ENCODE results near the gene LHPP.

LHPP gene

DNA sequence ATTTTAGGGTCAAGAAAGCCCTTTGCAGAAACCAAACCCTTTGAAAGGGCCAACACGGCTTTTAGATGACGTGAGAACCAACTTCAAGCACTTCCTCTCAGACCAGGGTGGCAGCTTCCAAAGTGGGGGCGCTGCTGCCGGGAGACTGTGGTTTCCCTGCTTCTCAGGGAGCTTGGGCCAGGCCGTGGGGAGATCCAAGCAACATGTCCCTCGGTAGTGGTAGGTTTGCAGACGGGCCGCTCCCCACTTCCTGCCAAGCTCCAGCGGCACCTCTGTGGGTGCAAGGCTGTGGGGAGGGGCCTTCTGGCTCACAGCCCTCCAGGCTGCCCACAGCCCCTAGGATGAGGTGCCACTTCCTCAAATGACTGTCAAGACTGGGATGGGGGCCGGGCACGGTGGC lies 150.1 kb downstream of the LHPP start:
- DNase-seq = no peak

DNA sequence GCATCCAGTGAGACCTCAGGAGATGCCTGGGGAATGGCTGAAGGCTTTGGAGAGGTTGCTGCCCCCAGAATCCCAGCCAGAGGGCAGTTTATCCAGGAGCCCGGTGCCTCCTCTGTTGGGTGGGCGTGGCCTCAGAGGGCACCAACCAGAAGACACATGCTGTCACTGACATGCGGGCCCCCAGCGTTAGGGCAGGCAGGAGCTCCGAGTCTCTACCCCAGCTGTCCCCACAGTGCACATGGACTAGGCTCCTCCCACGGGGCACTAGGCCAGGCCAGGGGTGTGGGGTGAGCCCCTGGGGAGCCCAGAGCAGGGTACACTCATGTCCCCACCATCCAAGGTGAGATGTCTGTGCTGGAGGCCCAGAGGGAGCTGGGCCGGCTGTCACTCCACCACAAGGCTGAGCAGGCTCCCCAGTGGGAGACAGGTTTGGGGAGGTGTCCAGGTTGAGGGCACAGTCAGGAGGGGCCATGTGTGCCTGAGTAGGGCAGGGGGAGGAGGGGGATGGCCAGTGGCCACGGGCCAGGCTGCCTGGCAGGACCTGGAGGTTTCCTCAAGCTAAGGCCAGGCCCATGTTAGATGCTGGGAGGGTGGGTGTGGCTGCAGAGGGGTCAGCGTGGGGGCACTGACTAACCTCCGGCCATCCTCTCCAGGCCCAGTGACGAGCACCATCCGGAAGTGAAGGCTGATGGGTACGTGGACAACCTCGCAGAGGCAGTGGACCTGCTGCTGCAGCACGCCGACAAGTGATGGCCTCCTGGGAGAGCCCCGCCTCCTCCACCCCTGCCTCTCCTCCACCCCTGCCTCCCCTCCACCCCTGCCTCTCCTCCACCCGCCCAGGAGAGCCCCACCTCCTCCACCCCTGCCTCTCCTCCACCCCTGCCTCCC lies 151.2 kb downstream of the LHPP start:
- DNase-seq = no peak

DNA sequence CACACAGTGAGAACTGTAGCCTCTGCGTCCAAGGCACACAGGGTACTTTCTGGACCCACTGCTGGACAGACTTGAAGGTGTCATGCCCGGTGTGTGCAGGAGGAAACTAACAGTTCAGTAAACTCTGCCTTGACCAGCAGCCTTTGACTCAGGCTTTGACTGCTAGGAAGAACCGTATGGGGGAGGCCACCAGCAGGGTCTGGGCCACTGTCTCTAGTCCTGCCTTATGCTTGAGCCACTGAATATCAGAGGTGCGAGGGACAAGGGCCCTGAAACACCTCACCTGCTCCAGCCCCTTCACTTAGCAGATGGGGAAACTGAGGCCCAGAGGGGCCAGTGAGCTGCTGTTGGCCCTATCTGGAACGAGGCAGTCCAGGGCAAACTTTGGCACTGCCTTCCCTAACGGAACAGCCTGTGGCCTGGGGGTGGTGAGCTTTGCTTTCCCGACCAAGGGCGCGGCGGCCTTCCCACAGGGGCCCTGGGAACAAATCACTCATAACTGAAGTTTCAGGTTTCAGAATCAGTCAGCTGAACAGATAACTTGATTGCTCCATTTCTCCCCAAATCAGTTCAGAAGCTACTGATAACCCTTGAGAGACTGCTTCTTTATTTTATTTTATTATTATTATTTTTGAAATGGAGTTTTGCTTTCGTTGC lies 152.5 kb downstream of the LHPP start:
- no peak for DNase-seq

DNA sequence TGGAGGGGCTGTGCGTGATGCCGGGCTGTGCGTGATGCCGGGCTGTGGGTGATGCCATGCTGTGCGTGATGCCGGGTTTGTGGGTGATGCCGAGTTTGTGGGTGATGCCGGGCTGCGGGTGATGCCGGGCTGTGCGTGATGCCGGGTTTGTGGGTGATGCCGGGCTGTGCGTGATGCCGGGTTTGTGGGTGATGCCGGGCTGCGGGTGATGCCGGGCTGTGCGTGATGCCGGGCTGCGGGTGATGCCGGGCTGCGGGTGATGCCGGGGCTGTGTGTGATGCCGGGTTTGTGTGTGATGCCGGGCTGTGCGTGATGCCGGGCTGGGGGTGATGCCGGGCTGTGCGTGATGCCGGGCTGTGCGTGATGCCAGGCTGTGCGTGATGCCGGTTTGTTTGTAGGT lies 153.6 kb downstream of the LHPP start:
- DNase-seq = no peak

DNA sequence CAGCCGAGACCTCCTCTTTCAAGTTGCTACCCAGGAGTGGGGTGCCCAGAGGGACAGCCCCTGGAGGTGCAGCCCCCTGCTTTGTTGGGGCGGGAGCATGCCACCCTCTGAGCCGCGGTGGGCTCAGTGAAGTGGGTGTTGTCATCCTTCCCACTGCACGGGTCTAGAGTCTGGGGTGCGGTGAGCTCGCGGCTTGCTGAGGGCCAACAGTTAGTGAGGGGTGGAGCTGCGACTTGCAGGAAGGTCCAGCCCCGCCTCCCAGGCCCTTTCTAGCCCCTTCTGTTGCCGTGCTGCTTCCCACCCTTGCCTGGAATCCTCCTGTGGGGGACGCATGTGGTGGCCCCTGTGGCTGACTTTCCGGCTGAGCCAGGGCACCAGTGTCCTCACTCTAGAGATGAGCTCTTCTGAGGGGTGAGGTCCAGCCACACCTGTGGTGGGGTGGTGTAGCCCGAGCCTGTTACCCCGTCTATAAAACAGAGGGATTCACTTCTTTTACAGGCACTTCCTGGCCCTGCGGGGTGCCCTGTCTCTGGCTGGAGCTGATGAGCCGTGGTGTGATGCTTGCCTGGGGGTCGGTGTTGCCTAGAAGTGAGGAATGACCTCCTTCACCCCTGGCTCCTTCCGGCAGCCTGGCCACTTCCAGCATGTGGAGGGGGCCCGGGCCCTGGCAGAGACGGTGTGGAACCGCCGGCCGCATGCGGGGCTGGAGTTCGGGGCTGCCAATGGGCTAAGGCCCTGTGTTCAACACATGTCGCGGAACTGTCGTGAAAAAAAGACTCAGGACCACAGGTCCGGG lies 154.6 kb downstream of the LHPP start:
- no peak for DNase-seq

DNA sequence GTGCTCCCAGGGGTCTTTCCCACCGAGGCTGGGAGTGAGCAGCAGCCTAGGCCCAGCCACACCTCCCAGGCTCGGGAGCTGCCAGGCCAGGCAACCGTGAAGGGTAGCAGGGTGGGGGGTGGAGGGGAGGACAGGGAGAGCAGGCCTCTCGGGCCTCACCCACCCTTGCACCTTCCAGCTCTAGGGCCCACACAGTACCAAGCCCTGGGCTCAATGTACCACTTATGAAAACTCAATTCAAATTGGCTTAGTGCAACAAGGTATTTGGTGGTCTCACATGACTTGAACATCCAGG lies 155.2 kb downstream of the LHPP start:
- DNase-seq = no peak

DNA sequence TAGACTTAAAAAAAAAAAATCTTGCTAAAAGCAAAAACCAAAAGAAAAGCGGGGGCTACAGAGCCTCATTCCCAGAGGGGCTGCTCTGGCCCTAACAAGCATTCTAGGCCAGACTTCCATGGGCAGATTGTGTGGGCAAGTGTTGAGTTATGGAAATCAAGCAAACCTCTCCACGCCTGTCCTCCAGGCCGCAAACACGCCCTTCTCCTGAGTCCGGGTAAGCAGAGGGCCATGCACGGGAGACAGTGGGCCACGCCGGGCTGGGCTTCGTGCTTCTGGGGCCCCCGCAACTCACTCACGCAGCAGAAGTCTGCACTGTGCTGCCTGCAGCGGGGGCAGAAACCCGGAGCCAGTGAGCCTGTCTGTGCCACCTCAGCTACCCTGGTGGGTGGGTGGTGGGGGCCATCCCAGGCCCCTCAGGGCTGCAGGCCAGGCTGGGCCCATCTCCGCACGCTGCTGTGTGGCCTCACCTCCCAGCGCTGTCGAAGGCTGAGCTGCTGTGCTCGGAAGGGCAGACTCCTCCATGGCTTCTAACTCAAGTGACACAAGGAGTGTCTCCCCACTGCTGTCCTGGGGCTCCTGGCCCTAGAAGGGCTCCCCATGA lies 156.9 kb downstream of the LHPP start:
- DNase-seq = no peak

DNA sequence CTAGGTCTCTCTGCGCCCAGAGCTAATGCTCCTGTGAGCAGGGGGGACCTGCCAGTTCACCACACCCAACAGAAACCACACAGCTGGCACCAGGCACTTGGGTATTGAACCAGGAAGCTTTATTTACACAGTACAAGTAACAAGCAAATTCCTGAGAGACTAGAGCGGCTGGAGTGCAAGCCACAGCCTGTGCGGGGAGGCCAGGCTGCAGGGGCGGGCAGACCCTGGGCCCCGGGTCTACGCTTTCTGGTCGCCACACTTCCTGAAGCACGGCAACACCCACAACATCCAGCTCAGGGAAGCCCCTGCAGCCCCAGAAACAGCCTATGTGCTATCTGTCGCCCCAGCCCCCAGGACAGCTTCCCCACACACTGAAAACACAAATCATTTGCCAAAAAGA lies 157.6 kb downstream of the LHPP start:
- no peak for DNase-seq

DNA sequence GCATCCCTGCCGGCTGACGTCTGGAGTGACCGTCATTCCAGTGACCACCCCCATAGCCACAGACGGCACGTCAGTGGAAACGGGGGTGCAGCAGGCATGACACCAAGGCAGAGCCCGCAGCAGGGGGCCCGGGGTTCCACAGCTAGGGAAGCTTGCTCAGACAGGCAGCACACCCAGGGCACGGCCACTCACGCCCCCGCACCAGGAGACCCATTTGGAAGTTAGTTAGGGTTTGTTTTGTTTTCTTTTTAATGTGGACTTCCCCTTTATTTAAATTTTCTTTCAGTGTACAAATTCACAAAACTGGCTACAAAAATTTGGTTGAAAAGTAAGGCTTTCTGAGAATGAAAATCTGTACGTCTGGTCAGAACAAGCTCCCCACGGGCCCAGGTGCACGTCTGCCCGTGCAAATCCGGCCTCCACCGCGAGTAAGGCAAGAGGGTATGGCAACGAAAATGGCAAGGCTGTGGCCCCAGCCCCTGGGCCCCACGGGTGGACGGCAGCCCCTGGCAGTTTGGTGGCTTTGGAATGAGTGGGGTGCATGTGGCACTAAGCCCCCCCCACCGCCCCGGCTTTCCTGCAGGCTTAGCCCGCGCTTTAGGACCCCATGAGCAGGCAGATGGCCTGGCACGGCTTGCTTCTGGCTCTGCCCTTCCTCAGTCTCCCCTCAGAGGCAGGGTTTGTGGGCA lies 158.3 kb downstream of the LHPP start:
- DNase-seq = no peak

DNA sequence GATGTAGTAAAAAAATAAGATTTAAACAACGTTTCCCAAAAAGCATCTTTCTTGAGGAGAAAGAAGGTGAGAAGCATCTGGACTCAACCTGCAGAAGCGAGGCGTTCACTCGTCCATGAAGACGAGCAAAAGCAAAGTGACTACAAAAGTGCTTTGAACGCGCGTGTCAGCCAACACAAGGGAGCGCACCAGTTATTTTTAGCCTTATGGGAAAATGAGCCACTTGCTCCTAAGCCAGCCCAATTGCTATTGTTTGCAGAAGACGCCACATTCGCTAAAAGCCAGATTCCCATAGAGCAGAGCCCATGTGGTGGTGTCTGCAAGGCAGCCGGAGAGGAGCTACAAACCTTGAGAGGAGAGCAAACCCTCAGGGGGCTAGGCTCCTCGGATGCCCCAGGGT lies 160.0 kb downstream of the LHPP start:
- no peak for DNase-seq

DNA sequence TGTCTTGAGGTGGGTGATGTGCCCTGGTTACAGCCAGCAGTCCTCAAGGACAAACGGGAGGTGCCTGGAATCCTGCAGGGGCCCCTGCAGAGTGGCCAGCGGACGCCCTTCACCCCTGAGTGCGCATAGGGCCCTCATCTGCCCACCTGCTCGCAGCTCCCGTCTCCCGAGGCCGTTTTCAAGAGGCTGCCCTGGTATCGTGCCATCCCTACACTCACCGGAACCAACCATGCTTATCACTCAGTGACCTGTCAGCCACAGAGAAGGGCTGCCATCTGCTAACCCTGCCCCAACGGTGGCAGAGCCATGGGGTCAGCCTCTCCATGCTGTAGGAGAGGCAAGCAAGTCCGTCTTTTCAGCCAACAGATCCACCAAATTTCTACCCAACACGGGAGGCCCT lies 160.5 kb downstream of the LHPP start:
- no peak for DNase-seq

DNA sequence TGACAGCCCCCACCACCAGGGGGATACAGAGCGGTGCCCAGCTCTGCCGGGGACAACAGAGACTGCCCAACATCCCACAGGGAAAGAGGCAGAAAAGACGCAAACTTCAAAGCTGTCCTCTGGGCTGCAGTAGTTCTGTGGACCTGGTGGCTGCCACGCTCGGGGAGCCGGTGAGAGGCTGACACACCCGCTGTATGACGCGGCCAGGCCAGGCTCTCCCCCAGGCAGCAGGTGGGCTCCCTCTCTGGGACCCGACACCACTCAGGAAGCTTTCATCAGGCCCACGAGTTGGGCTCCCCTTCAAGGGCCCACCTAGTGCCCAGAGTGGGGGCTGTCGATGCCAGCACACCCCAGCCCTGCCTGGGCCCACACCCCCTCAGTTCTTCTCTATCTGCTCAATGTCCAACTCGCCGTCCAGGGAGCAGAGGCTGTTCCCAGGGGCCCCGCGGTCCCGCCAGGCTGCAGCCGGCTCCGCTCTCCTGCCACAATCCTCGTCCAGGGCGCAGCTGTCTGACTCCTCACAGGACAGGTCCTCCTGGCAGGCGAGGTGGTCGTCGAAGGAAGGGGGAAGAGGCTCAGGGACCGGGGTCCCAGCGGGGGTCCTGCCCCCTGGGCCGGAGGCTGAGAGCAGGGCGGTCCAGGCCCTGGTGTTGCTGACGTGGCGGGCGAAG lies 161.4 kb downstream of the LHPP start:
- DNase-seq = no peak

DNA sequence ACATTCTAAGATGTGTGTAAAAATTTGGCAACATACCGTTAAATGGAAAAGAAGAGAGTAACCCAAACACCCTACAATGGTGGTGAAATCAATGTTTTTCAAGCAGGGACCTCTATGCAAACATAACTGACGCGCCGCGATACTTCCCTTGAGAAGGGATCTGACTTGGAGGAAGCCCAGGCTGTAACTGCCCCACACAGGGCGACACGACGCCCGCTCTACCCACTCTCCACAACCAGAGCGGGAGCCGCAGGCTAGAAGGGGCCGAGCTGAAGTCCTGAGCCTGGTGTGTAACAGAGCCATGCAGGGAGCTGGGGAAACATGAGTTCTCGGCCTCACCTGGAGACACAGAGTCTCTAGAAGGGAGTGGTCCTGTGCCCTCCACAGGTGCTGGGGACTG lies 162.4 kb downstream of the LHPP start:
- DNase-seq = no peak

DNA sequence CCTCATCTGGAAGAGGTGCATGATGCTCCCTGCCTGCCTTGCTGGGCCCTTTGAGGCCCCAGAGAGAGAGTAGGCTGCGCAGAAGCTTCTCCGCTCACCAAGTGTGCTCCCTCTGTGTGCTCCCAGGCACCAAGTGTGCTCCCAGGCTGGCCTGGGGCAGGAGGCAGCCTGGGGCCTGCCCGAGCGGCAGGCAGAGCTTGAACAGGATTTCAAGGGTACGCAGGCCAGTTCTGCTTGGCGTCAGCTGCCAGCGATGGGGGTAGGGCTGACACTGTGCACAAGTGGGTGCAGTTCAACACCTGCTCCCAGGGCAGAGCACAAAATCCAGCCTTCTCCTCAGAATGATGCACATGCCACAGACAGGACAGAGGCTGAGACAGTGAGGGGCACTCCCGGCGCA lies 162.8 kb downstream of the LHPP start:
- DNase-seq = no peak

DNA sequence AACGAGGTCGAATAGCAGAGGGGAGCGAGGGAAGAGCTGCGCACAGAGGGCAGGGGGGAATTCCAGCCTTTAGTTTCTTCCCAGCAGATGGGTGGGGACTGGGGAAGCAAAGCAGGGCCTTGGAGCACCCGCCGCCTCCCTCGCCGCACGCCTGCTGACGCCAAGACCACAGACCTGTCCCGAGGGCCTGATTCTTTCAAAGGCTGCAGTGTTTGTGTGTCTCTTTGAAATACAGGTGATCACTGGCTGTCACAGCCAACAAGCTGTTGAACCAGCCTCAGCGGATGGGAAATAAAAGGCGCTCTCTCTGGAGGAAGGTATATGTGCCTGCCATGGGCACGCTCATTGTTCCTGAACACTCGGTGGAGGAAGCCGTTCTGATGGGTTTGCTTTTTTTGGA lies 163.3 kb downstream of the LHPP start:
- DNase-seq = no peak

DNA sequence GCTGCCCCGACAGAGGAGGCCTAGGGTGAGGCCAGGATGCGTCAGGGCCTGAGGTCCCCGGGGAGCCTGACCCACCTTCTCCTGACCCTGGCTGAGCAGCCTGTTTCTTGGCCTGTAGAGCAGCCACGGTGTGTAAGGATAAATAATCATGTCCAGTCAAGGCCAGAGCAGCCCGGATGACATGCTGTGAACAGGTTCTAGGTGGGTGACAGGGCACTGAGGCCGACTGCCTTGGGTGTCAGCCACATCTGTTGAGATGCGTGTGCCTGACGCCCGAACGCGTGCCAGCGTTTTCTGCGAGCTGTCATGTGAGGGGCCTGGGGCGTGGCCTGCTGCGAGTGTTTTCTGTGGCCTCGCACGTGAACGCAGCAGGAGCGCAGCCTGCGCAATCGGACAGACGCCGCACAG lies 164.2 kb downstream of the LHPP start:
- DNase-seq = no peak

DNA sequence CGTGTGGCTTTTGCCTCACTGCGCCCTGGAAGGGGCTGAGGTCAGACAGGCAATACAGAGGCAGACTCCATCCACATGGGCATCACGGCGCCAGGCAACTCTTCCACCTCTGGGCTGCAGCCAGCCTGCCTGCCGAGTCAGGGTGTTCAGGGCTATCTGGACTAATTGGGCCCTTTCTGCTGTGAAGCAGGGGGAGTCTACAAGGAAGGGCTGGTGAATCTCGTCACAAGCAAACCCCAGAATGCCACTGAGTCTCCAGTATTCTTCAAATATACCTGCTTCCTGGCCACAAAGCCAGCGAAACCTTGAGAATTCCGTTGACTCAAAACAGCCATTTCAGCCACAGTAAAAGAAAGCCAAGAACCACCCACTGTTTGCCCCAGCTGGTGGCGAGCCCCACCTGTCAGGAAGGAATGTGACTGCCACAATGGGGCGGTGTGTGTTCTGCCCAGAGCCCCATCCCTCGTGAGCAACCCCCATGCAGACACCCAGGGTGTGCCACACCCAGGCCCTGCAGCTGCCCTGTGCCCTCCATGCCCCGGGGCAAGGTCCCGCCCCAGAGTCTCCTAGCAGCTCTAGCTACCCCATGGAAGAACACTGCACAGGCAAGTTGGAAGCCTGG lies 165.2 kb downstream of the LHPP start:
- DNase-seq = no peak

DNA sequence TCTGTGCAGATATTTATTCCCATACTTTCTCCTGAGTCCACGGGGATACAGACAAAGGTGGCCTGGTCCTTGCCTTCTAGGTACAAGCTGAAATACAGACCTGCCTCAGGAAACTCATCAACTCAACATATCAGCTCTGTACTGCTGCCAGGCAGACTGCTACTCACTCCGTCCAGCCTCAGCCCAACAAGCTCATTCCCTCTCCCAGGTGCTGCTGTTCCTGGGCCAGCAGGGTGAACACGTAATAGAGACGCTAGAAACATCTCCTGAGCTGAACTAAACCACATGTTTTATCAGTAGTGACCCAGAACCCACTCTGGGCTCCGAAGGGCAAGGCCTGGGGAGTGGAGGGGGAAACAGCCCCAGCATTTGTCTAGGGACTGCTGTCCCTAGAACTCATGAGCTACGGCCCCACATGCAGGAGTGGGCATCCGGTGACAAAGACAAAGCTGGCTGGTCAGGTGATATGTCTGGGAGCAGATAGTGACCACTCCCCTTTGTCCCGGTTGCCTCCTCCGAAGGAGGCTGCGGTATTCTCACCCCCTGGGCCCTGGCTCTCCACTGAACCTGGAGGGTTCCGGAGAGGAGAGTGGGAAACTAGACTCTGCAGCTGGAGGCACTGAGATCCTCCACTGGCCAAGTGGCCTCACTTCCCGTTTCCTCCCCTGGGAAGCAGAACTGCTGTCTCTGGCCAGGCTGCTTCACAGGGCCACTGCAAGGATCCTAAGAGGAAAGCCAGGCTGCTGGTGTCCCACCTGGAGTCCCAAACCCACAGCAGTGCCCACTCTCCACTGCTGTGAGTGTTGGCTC lies 166.4 kb downstream of the LHPP start:
- DNase-seq = no peak

DNA sequence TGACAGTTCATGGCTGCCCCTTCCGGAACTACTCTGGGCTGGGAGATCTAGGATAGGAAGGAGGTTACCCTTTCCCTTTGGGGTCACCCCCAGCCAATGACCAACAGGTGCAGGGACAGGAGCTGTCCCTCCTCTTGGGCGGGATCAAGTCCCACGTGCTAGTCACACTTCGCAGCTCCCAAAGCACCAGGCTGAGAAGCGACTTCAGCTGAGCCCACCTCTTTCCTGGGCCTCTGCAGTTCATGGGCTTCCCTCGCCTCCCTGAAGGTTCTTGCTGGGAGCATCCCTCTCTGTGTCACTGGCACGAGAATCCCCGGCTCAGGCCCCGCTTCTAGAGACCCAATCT lies 167.0 kb downstream of the LHPP start:
- no peak for DNase-seq

DNA sequence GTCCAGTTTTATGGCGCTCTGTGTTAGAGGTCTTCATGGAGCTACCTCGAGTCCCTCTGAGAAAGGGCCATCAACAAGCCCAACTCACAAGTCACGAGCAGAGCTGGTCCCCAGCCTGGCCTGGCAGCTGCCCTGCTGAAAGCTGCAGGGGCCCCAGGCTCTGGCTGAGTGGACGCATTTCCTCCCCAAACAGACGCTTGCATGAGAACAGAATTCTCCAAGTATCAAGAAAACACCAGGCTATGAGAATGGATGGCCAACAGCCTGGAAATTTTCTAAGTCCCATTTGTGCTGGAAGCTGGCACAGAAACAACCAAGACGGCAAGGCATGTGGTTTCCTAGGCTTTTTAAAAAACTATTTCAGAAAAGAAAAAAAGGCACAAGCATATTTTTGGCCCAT lies 167.8 kb downstream of the LHPP start:
- no peak for DNase-seq

DNA sequence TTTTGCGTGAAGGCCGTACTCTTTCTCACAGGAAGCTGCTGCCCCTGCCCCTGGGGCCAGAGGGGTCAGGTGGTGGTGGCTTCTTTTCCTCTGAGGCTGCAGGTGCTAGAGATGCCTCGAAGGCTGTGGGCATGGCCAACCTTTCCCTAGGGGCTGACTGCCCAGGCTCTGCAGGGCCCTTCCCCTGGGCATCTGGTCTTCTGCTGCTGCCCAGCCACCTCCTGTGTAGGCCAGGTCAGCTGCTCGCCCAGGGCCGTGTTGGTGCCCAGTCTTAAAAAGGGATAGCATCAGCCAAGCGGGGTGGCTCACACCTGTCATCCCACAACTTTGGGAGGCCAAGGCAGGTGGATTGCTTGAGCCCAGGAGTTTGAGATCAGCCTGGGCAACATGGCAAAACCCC lies 168.2 kb downstream of the LHPP start:
- DNase-seq = no peak
